ENCODE data around the gene DYRK1A. TPM values are rescaled to one million over a fixed set of nuclear protein-coding genes. Genes with fewer than 3 reads are reported as not detected.
A peak's percentile ranks its signal among the peaks of the same experiment; 100 is the strongest.

Gene DYRK1A
- total RNA-seq, 6 experiments from 2014 or later: 35.8 to 47.3 (median 42.5) TPM

DNA sequence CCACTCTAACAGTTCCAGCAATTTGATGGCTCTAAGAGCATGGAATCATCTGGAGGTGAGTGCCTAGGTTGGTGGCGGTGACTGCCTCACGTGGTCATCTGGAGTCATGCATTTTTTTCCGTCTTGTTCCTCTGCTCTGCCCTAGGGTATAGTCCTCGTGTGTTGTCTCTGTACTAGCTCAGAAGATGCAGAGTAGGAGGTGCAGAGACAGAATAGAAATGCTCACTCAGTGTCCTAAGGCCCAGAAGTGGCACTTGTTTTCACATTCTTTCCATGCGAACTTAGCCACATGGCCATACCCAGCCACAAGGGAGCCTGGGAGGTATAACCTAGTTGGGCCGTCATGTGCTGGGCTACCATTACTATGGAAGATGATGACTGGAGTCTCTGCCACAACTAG, 30.3 kb downstream of the DYRK1A start:
- Mint-ChIP-seq H3K4me3 (no peak overlapping the region), H3K36me3 (ENCODE audit: low read depth) (peaks cover 22% of the 10 kb centered on the region), H3K9me3 (peaks cover 14% of the 10 kb centered on the region), H3K27ac (no peak overlapping the region), H3K27me3 (ENCODE audit: insufficient read depth) (no peaks in the 10 kb centered on the region), H3K4me1 (ENCODE audit: low read depth) (peaks cover 28% of the 10 kb centered on the region)
- TF ChIP-seq, protein P1, sequence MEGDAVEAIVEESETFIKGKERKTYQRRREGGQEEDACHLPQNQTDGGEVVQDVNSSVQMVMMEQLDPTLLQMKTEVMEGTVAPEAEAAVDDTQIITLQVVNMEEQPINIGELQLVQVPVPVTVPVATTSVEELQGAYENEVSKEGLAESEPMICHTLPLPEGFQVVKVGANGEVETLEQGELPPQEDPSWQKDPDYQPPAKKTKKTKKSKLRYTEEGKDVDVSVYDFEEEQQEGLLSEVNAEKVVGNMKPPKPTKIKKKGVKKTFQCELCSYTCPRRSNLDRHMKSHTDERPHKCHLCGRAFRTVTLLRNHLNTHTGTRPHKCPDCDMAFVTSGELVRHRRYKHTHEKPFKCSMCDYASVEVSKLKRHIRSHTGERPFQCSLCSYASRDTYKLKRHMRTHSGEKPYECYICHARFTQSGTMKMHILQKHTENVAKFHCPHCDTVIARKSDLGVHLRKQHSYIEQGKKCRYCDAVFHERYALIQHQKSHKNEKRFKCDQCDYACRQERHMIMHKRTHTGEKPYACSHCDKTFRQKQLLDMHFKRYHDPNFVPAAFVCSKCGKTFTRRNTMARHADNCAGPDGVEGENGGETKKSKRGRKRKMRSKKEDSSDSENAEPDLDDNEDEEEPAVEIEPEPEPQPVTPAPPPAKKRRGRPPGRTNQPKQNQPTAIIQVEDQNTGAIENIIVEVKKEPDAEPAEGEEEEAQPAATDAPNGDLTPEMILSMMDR (IDR thresholded peaks at IDR 0.05): no peak
- DNase-seq: no peak

DNA sequence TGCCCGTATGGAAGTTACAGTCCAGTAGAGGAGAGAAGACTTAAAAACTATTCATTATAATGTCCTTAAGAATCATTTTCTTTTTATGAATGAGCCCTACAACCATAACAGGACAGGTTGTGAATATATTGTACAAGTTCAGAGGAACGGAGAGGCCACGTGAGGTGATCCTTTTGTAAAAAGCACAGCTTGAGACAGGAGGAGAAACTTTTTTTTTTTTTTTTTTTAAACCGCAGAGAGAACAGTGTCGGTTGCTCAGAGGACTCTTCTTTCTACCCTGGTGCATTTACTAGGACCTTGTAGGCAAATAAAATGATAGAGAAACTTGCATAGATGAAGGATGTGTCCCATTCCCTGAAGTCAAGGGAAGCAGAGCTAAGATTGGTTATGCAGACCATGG, 32.1 kb downstream of the DYRK1A start:
- H3K4me3 Mint-ChIP-seq: no peak overlapping the region
- TF ChIP-seq, protein P1 (IDR thresholded peaks at IDR 0.05): no peak
- peaks cover 27% of the 10 kb centered on the region for H3K4me1 Mint-ChIP-seq (ENCODE audit: low read depth)
- H3K9me3 Mint-ChIP-seq: peaks cover 32% of the 10 kb centered on the region
- H3K27ac Mint-ChIP-seq: no peak overlapping the region
- no peaks in the 10 kb centered on the region for H3K27me3 Mint-ChIP-seq (ENCODE audit: insufficient read depth)
- DNase-seq: no peak
- H3K36me3 Mint-ChIP-seq (ENCODE audit: low read depth): peaks cover 38% of the 10 kb centered on the region

DNA sequence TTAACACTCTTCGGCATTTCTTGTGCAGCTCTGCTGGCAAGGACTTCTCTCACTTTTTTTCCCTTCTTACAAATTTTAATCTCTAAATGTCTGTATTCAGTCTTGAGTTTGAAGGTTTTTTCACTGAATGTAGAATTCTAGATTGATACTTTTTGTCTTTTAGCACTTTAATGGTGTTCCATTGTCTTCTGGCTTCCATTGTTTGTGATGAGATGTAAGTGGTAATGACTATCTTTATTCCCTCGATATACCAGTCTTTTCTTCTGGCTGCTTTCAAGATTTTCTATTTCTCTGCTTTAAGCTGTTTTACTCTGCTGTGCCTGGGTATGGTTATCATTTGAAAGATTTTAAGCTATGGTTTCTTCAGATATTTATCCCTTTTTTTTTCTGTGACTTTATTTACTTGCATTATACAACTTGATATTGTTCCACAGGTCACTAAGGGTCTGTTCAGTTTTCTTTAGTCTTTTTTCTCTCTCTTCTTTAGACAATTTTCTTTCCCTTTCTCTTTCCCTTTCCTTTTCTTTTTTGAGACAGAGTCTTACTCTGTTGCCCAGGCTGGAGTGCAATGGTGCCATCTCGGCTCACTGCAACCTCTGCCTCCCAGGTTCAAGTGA, 35.8 kb downstream of the DYRK1A start:
- no peak for DNase-seq
- H3K4me3 Mint-ChIP-seq: no peak overlapping the region
- peaks cover 34% of the 10 kb centered on the region for H3K9me3 Mint-ChIP-seq
- H3K4me1 Mint-ChIP-seq (ENCODE audit: low read depth): peaks cover 41% of the 10 kb centered on the region
- H3K27me3 Mint-ChIP-seq (ENCODE audit: insufficient read depth): no peaks in the 10 kb centered on the region
- H3K27ac Mint-ChIP-seq: no peak overlapping the region
- TF ChIP-seq, protein P1 (IDR thresholded peaks at IDR 0.05): no peak
- H3K36me3 Mint-ChIP-seq (ENCODE audit: low read depth): peaks cover 40% of the 10 kb centered on the region

DNA sequence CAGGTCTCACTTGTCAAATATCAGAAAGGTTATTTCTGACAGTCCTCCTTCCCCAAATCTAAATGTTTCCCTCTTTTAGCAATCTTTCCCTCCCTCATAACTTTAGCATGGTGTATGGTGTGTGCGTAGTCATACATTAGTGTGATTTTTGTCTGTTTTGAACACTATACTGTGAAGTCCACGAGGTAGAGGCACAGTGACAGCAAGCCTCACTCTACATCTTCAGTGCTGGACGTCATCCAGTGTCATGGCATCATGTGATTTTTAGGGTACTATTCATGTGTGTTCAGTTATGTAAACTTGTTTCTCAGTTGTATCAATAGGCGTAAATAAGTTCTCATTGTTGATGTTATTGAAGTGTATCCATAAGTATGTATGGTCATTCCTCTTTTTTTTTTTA, 39.1 kb downstream of the DYRK1A start:
- H3K27ac Mint-ChIP-seq: no peak overlapping the region
- peaks cover 30% of the 10 kb centered on the region for H3K9me3 Mint-ChIP-seq
- H3K4me1 Mint-ChIP-seq (ENCODE audit: low read depth): peaks cover 50% of the 10 kb centered on the region
- TF ChIP-seq, protein P1 (IDR thresholded peaks at IDR 0.05): no peak
- no peak for DNase-seq
- no peaks in the 10 kb centered on the region for H3K27me3 Mint-ChIP-seq (ENCODE audit: insufficient read depth)
- no peak overlapping the region for H3K4me3 Mint-ChIP-seq
- H3K36me3 Mint-ChIP-seq (ENCODE audit: low read depth): peaks cover 30% of the 10 kb centered on the region

DNA sequence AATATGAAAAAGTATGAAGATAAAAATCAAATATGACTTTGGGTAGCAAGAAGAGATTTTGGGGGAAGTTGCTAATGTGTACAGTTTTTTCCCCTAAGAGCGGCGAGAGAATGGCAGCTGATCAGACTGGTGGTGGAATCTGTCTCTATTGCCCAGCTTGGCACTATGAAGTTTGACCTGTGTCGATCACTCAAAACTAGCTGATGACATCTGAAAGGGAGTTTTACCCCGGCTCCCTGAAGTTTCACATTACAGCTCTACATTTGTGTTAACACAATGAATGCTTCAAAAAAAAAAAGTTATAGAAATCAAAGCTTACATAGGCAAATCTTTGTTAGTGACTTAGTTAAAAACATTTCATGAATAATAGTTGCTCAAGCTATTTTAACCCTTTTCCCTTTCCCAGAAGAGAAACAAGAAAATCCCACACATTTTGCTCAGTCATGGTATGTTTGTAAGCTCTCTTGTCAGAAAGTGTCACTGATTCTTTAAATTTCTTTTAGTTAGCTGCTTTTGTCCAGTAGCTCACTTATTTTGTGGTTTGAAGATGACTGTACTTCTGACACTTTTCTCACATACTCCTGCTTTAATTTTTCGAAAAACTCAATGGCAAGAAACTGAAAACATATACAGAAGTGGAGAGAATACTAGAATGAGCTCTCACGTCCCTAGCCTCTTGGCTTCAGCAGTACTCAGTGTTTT, 41.3 kb downstream of the DYRK1A start:
- H3K4me3 Mint-ChIP-seq: peak overlapping the region; percentile 36
- peak; percentile 29 for DNase-seq
- peaks cover 67% of the 10 kb centered on the region for H3K4me1 Mint-ChIP-seq (ENCODE audit: low read depth)
- peak overlapping the region; percentile 76 for H3K27ac Mint-ChIP-seq
- H3K36me3 Mint-ChIP-seq (ENCODE audit: low read depth): peaks cover 12% of the 10 kb centered on the region
- H3K9me3 Mint-ChIP-seq: peaks cover 9% of the 10 kb centered on the region
- TF ChIP-seq, protein P1 (IDR thresholded peaks at IDR 0.05): no peak
- H3K27me3 Mint-ChIP-seq (ENCODE audit: insufficient read depth): no peaks in the 10 kb centered on the region

Data from HFFc6 (cell line).